Body of pancreas (tissue), 4 donors: ENCODE measurements around the gene DNER. TPM values are rescaled to one million over a fixed set of nuclear protein-coding genes. Genes with fewer than 3 reads are reported as not detected.
"Not testable (repeated sequence)": the region's sequence is repeated elsewhere in the genome, so short reads cannot be mapped to it uniquely, and the experiment has no call there.

Experiments
- ATAC-seq: fragments of 150-250 bp; one replicate; pipeline ENCODE4 v1.9.1; 2016
- DNase-seq, 4 donors: peaks; one replicate each; pipeline ENCODE4 v3.0.0-alpha.2; 2019
- H3K27ac ChIP-seq, 4 donors: fragments of 200-600 bp; sonication (generic); 1 replicate in 3 of 4; 2 replicates in 1 of 4; pipeline versions ENCODE4 v1.5.1 to v1.6.1; 2016 to 2019; ENCODE audit warnings: mild to moderate bottlenecking in 1 of 4, mixed read lengths in 1 of 4, moderate library complexity in 1 of 4
- H3K27me3 ChIP-seq, 2 donors: fragments of 200-600 bp; sonication (generic); one replicate each; pipeline ENCODE4 v1.6.0; 2016; ENCODE audit warnings: mild to moderate bottlenecking in 1 of 2
- H3K36me3 ChIP-seq, 2 donors: fragments of 200-600 bp; sonication (generic); replicated peaks in 1 of 2; 2 replicates each; pipeline ENCODE4 v1.5.1; 2016; ENCODE audit warnings: low read depth in 2 of 2; ENCODE audit not compliant: insufficient read depth in 1 of 2
- H3K4me1 ChIP-seq: fragments of 200-600 bp; sonication (generic); one replicate; pipeline ENCODE4 v1.6.0; 2016
- H3K4me3 ChIP-seq, 2 donors: fragments of 200-600 bp; sonication (generic); 1 replicate in 1 of 2; 2 replicates in 1 of 2; pipeline ENCODE4 v1.5.1; 2016 to 2019
- H3K9me3 ChIP-seq, 3 donors: fragments of 200-600 bp; sonication (generic); 1 replicate in 2 of 3; 2 replicates in 1 of 3; pipeline ENCODE4 v1.5.1; 2016
- CTCF ChIP-seq, 7 experiments: fragments of 450-650 bp in 4 of 7; fragments of 200-600 bp in 3 of 7; sonication (generic) in 3 of 7; IDR thresholded peaks; one replicate each; pipeline ENCODE4 v1.5.1; 2016 to 2019; ENCODE audit warnings: antibody characterized with exemption in 7 of 7
- POLR2A ChIP-seq, 3 donors: fragments of 450-650 bp; IDR thresholded peaks; one replicate each; pipeline ENCODE4 v1.6.1; 2016; ENCODE audit warnings: antibody characterized with exemption in 3 of 3, mild to moderate bottlenecking in 2 of 3
- WGBS, 2 donors: methylation state at CpG; one replicate each; pipeline ENCODE4 v1.1.5; 2017; 5-methylcytosine and 5-hydroxymethylcytosine counted together
- intact Hi-C: fragments of 100-400 bp; cut with DNase I; formaldehyde crosslinking; loops from one replicate; pipeline ENCODE4 v1.15.1; 2023
- total RNA-seq, 2 donors: library from RNA; depleted of rRNA; stranded (reverse); fragments of >200 nt; gene quantifications; one replicate each; pipeline ENCODE4 v1.1.0, GENCODE V29; 2016

DNER gene
- total RNA-seq, 2 donors from 2014 or later, result 0.78 to 1.3 TPM

DNA sequence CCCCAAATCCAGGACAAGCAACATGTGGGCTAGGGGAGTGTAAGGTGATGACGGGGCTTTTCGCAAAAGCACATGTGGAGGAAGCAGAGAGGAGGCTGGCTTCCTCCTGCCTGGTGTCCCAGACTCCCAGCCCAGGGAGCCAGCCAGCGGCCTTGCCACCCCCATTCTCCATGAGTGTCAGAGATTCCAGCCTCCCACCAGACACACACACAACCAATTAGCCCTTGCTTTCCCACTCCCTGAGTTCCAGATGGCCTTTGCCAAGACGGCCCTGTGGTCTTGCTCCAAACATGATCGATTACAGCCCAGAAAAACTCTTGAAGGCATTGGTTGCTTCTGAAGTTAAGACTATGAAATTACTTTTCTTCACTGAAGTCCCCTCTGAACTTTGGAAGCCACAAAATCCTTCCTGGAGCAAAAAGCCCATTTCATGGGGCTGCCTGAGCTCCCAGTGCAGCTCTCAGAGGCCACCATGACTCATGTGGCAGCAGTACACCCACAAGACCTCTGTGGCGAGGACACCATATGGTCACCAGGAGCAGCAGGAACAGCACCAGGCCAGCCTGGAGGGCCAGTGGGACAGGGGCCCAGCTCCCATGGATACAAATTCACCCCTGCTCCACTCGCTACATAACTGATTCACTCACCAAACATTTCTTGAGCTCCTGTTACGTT, 374.1 kb downstream of the DNER start:
- DNase-seq, result peak in 1 of 4 donors; percentile 35
- WGBS, 2 donors, result 69 to 74% methylated on average over 8 of the region's 8 CpGs
- H3K4me3 ChIP-seq, result no peak overlapping the region
- H3K4me1 ChIP-seq, result no peaks in the 10 kb centered on the region
- H3K36me3 ChIP-seq, result no peaks in the 10 kb centered on the region
- H3K27ac ChIP-seq, result peak overlapping the region in 2 of 4 donors; percentile 6 to 57
- no peak for TF ChIP-seq POLR2A (IDR thresholded peaks at IDR 0.05)
- TF ChIP-seq CTCF (IDR thresholded peaks at IDR 0.05), result no peak
- no peaks in the 10 kb centered on the region for H3K9me3 ChIP-seq
- ATAC-seq, result no peak
- H3K27me3 ChIP-seq, result no peaks in the 10 kb centered on the region
- intact Hi-C loops, result no loop called here

DNA sequence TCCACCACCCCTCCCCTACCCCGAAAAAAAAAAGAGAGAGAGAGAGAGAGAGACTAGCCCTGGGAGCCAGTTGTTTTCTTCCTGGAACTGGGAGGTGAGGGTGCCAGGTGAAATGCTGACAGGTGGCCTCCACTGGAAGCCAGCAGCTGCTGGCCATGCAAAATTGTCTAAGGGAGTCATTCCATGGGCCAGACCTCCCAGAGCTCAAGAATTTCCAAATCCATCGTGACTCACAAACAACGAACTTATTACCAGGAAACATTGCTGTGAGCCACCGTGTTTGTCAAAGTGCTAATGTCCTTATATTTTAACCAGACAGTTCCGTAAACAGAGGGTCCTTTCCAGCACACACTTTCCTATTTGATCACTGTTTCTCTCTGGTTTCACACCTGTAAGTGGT, 374.7 kb downstream of the DNER start:
- no peaks in the 10 kb centered on the region for H3K4me1 ChIP-seq
- DNase-seq, result peak in 2 of 4 donors; percentile 28 to 58
- intact Hi-C loops, result no loop called here
- peak; percentile 62 for ATAC-seq
- peak overlapping the region in 2 of 4 donors; percentile 6 to 57 for H3K27ac ChIP-seq
- H3K27me3 ChIP-seq, result no peaks in the 10 kb centered on the region
- no peaks in the 10 kb centered on the region for H3K36me3 ChIP-seq
- 42 to 59% methylated on average over 5 of the region's 5 CpGs for WGBS, 2 donors
- no peak for TF ChIP-seq POLR2A (IDR thresholded peaks at IDR 0.05)
- H3K9me3 ChIP-seq, result no peaks in the 10 kb centered on the region
- H3K4me3 ChIP-seq, result no peak overlapping the region

- 73 to 79% methylated on average over 4 of the region's 4 CpGs for WGBS, 2 donors
- ATAC-seq, H3K4me1 ChIP-seq, H3K4me3 ChIP-seq, DNase-seq, H3K27me3 ChIP-seq, intact Hi-C loops, H3K9me3 ChIP-seq, H3K36me3 ChIP-seq: not testable (repeated sequence)
- H3K27ac ChIP-seq, result peak overlapping the region in 1 of 4 donors; percentile 57
These were observed 375.2 kb downstream of the DNER start for GRCh38 chr2:229339171-229339570.

DNA sequence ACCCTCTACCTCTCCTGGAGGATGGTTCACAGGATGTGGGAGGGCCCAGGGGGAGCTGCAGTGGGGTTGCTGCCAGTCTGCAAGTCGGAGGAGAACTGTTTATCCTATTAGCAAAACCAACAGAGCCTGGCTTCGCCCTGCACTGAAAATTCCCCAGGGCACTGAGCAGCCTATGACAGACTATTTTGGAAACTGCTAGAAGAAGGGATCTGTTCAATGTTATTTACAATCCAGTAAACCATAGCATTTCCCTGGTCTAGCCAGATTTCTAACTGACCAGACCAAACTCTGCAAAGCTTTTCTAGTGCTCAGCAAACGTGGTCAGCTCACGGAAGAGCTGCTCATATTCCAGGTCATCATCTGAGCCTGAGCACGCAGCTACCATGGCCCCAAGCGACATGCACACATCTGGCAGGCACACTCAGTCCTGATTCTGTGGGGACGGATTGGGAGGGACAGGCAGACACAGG, 378.4 kb downstream of the DNER start:
- 60 to 64% methylated on average over 7 of the region's 7 CpGs for WGBS, 2 donors
- H3K27ac ChIP-seq, result no peak overlapping the region
- no peaks in the 10 kb centered on the region for H3K36me3 ChIP-seq
- H3K4me3 ChIP-seq, result no peak overlapping the region
- intact Hi-C loops, result no loop called here
- ATAC-seq (peak; percentile 28), DNase-seq (no peak)
- no peaks in the 10 kb centered on the region for H3K27me3 ChIP-seq
- no peak for TF ChIP-seq CTCF (IDR thresholded peaks at IDR 0.05)
- no peak for TF ChIP-seq POLR2A (IDR thresholded peaks at IDR 0.05)
- no peaks in the 10 kb centered on the region for H3K4me1 ChIP-seq
- H3K9me3 ChIP-seq, result no peaks in the 10 kb centered on the region

DNA sequence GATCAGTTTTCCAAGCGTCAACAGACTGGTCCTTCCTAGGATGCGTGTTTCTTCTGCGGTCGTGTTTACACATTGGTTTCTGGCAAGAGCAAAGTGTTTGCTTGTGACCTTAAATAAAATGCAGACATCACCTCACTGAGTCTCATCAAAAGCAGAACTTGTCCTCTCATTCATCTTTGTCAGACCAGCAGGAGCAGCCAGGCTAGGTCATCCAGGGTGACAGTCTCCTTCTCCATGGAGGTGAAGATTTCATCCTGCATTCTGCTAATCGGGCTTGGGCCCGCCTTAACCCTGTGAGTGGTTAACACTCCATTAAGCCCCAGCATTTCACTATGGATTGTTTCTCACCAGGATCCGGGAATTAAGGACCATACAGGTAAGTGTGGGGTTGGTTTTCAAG, 379.0 kb downstream of the DNER start:
- 56 to 63% methylated on average over 7 of the region's 7 CpGs for WGBS, 2 donors
- intact Hi-C loops, result no loop called here

More for the DNA sequence above, 379.0 kb downstream of the DNER start:
- ATAC-seq, result no peak
- Histone ChIP-seq H3K4me3 (no peak overlapping the region), H3K27me3 (no peaks in the 10 kb centered on the region), H3K9me3 (no peaks in the 10 kb centered on the region), H3K27ac (no peak overlapping the region), H3K4me1 (no peaks in the 10 kb centered on the region), H3K36me3 (no peaks in the 10 kb centered on the region)
- TF ChIP-seq CTCF (IDR thresholded peaks at IDR 0.05) (no peak), POLR2A (IDR thresholded peaks at IDR 0.05) (no peak)
- DNase-seq, result no peak
